Aorta (tissue), 5 donors: ENCODE measurements around the gene KLF15. TPM values are rescaled to one million over a fixed set of nuclear protein-coding genes. Genes with fewer than 3 reads are reported as not detected.

Experiments used
- ATAC-seq: fragments of 200-7000 bp; cut with Tn5 transposase; one replicate; pipeline ENCODE4 v1.9.1; 2022; ENCODE audit warnings: moderate library complexity; ENCODE audit not compliant: low FRiP score
- DNase-seq, 2 donors: peaks; one replicate each; pipeline ENCODE4 v3.0.0-alpha.2; 2020
- H3K27ac ChIP-seq, 2 donors: one replicate each; pipeline ENCODE4 v1.5.1; 2013; ENCODE audit warnings: low read length in 2 of 2, mild to moderate bottlenecking in 2 of 2, moderate library complexity in 2 of 2, control low read depth in 1 of 2, inconsistent platforms in 1 of 2, low read depth in 1 of 2
- H3K27me3 ChIP-seq, 2 donors: one replicate each; pipeline ENCODE4 v1.6.1; 2013; ENCODE audit warnings: control low read depth in 1 of 2, low read length in 1 of 2, mild to moderate bottlenecking in 1 of 2, moderate library complexity in 1 of 2; ENCODE audit not compliant: insufficient read depth in 2 of 2, control insufficient read depth in 1 of 2
- H3K36me3 ChIP-seq, 2 donors: one replicate each; pipeline ENCODE4 v1.6.1; 2013; ENCODE audit warnings: control low read depth in 1 of 2, low read length in 1 of 2, mild to moderate bottlenecking in 1 of 2; ENCODE audit not compliant: insufficient read depth in 2 of 2, control insufficient read depth in 1 of 2
- H3K4me1 ChIP-seq, 2 donors: one replicate each; pipeline ENCODE4 v1.6.1; 2013; ENCODE audit warnings: low read length in 2 of 2, control low read depth in 1 of 2, mild to moderate bottlenecking in 1 of 2, moderate library complexity in 1 of 2; ENCODE audit not compliant: insufficient read depth in 2 of 2, control insufficient read depth in 1 of 2
- H3K4me3 ChIP-seq, 2 donors: one replicate each; pipeline ENCODE4 v1.5.1; 2013; ENCODE audit warnings: low read length in 2 of 2, control low read depth in 1 of 2, mild to moderate bottlenecking in 1 of 2
- H3K9me3 ChIP-seq: one replicate; pipeline ENCODE4 v1.6.1; 2013; ENCODE audit warnings: mild to moderate bottlenecking, low read length; ENCODE audit not compliant: control insufficient read depth
- WGBS, 2 donors: extraction: QIAGEN DNeasy Blood & Tissue Kit; methylation state at CpG; one replicate each; pipeline ENCODE4 v1.1.7; 2013; 5-methylcytosine and 5-hydroxymethylcytosine counted together
- intact Hi-C, 2 donors: fragments of 100-400 bp; cut with DNase I; formaldehyde crosslinking; loops; one replicate each; pipeline versions ENCODE4 v1.14.2 to v1.15.0; 2022
- polyA plus RNA-seq, 2 donors: library from polyadenylated mRNA; stranded (reverse); fragments of 200-250 nt; gene quantifications; one replicate each; pipeline ENCODE4 v1.2.3, GENCODE V29; 2013
- total RNA-seq, 2 donors: library from RNA; stranded (reverse); fragmentation: NEBNext Ultra II Directional; extraction: Animal tissue kit (Norgen Biotek cat#: 25700); gene quantifications; one replicate each; pipeline ENCODE4 v1.2.1, GENCODE V29; 2021
- donor health status: healthy with polysubstance abuse.
- donor health status: Bipolar disorder and iron deficiency.
- donor health status: DM: no; HTN: no; CAD: no.
- donor health status: DM: no; HTN: no; CAD: no.
- donor health status: DM: yes; HTN: yes; CAD: no.

The KLF15 gene
- total and polyA plus RNA-seq, 4 donors = 8.5 to 43.9 (median 31.8) TPM

DNA sequence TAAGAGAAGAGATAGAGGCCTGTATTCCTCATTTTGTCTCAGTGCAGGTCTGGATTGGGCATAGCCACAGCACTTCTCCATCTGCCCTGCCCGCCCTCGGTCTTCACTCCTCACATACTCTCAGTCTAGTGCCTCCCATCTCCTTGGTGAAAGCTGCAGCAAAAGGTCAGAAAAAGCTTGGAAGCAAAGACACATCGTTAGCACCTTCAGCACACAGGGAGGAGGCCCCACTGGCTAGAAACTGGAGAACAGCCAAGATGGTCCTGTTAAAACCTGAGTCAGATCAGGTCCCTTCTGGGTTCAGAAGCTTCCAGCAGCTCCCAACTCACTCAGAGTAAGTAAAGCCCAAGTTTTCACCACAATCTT is 1.6 kb upstream of the KLF15 start:
- Histone ChIP-seq H3K9me3 (no peaks in the 10 kb centered on the region), H3K4me1 (peaks cover 2 to 3% of the 10 kb centered on the region in 2 donors), H3K27me3 (no peaks in the 10 kb centered on the region), H3K36me3 (no peaks in the 10 kb centered on the region), H3K4me3 (no peak overlapping the region), H3K27ac (no peak overlapping the region)
- WGBS, 2 donors = 91 to 92% methylated on average over 3 of the region's 3 CpGs
- DNase-seq = peak; percentile 21 to 30
- intact Hi-C loops = loop anchor here in 1 of 2 donors (5.0 kb wide), 3 partner anchors 56 to 146 kb away; no protein-coding TSS in a partner anchor
- no peak for ATAC-seq

GRCh38 chr3:126358038-126358815 is 1.0 kb upstream of the KLF15 start:
- peaks cover 3% of the 10 kb centered on the region in 2 donors for H3K4me1 ChIP-seq
- H3K4me3 ChIP-seq = peak overlapping the region; percentile 20 to 31
- no peaks in the 10 kb centered on the region for H3K9me3 ChIP-seq
- DNase-seq (peak in 1 of 2 donors; percentile 51), ATAC-seq (no peak)
- 5 to 6% methylated on average over 11 of the region's 11 CpGs for WGBS, 2 donors
- no peaks in the 10 kb centered on the region for H3K27me3 ChIP-seq
- H3K36me3 ChIP-seq = no peaks in the 10 kb centered on the region
- intact Hi-C loops = loop anchor here in 1 of 2 donors (5.0 kb wide), 3 partner anchors 56 to 146 kb away; no protein-coding TSS in a partner anchor
- peak overlapping the region in 1 of 2 donors; percentile 81 for H3K27ac ChIP-seq

DNA sequence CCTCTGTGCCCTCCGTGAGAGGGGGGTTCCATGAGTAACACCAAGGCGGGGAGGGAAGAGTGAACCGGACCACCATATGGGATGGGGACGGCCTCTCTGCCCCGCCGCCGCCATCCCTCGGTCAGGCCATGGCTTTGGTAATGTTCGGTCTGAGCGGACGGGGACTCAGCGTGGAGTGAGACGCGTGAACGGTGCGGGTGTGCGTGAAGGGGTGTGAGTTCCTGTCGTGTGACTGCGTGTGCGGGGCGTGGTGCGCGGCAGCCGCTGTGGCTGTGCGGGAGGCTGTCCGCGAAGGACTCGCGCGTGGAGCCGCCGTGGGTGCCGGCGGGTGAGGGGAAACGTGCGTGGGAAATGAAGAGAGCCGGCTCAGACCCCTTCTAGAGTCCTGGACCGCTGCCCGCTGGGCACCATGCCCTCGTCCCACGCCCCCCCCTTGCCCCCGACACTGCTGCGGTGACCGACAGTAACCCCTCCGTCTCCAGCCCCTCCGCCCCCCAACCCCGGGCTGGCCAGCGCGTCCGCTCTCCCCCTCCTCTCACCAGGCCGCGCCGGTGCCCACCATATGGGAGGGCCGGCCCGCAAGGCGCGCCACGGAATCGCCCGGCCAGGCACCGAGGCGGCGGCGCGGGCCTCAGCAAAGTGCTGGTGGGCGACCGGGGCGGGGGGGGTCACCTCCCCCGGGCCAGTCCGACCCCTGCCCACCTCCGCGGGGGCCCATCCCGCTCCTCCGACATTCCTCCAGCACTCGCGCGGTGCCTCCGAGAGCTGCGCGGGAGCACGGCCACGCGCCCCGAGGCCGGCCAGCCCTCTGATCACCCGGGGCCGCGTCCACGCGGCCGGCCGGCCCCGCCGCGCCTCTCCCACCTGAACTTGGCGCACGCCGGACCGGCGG is 589 bp downstream of the KLF15 start:
- no peaks in the 10 kb centered on the region for H3K9me3 ChIP-seq
- ATAC-seq = peak; percentile 19
- peak overlapping the region; percentile 90 to 98 for H3K4me3 ChIP-seq
- WGBS, 2 donors = 1% methylated on average over 69 to 100 of the region's 100 CpGs
- peaks cover 3% of the 10 kb centered on the region in 2 donors for H3K4me1 ChIP-seq
- intact Hi-C loops = loop anchor here (1.0 to 5.0 kb wide), 6 partner anchors 54 to 144 kb away; no protein-coding TSS in a partner anchor
- H3K27ac ChIP-seq = peak overlapping the region; percentile 91 to 97
- H3K36me3 ChIP-seq = peaks cover 0 to 11% of the 10 kb centered on the region in 2 donors
- DNase-seq = peak; percentile 59 to 84
- H3K27me3 ChIP-seq = no peaks in the 10 kb centered on the region

DNA sequence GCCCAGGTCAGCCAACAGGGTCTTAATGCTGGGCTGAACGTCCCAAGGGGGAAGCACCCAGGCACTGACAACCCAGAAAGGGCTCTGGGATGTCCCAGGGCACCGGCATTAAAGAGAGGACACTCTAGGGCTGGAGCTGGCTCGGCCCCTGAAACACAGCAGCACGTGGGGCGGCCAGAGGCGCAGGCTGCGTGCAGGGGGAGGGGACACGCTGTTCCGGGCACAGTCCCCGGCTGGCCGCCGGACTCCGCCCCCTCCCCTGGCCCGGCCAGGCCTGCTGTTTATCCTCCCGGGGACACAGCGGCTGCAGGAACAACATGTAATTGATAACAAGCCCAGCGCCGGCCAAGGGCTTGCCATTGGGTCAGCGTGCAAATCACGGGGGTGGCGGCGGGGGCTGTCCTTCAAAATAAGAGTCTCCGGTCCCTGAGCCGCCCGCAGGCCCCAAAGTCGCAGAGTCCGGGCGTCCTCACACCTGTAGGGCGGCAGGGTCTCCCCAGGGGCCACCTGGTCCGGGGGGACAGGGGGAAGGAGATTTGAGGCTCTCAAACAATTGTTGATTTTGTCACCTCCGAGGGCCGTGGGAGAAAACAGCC is 1.3 kb downstream of the KLF15 start:
- peak overlapping the region; percentile 90 to 98 for H3K4me3 ChIP-seq
- WGBS, 2 donors = 0 to 1% methylated on average over 32 of the region's 32 CpGs
- intact Hi-C loops = loop anchor here (1.0 to 5.0 kb wide), 5 partner anchors 54 to 144 kb away; no protein-coding TSS in a partner anchor
- DNase-seq (peak; percentile 94 to 98), ATAC-seq (peak; percentile 92)
- H3K36me3 ChIP-seq = peaks cover 0 to 16% of the 10 kb centered on the region in 2 donors
- H3K27me3 ChIP-seq = no peaks in the 10 kb centered on the region
- peaks cover 3% of the 10 kb centered on the region in 2 donors for H3K4me1 ChIP-seq
- H3K9me3 ChIP-seq = no peaks in the 10 kb centered on the region
- peak overlapping the region; percentile 91 to 97 for H3K27ac ChIP-seq

DNA sequence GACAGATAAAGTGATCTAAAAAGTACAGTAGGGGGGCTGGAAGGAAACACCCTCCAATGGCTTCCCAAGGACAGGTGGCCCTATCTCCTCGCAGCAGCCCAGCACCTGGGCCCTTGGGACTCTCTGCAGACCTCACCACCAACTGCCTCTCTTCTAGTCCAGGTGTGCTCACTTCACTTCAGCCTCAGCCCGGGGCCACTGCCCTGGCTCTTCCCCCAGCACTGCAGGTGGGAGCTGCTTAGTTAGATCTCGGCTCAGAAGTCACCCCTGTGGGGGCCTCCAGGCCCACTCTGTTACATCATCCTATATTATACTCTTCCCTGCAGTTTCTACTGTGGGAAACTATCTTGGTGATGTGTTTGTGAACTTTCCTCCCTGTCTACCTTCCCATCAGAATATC is 2.0 kb downstream of the KLF15 start:
- Histone ChIP-seq H3K9me3 (no peaks in the 10 kb centered on the region), H3K36me3 (peaks cover 0 to 19% of the 10 kb centered on the region in 2 donors), H3K4me3 (peak overlapping the region; percentile 10 to 31), H3K27ac (peak overlapping the region in 1 of 2 donors; percentile 44), H3K27me3 (no peaks in the 10 kb centered on the region), H3K4me1 (peaks cover 3% of the 10 kb centered on the region in 2 donors)
- 73 to 80% methylated on average over 3 of the region's 3 CpGs for WGBS, 2 donors
- ATAC-seq = no peak
- intact Hi-C loops = loop anchor here in 1 of 2 donors (5.0 kb wide), 3 partner anchors 53 to 143 kb away; no protein-coding TSS in a partner anchor
- peak; percentile 21 to 61 for DNase-seq

DNA sequence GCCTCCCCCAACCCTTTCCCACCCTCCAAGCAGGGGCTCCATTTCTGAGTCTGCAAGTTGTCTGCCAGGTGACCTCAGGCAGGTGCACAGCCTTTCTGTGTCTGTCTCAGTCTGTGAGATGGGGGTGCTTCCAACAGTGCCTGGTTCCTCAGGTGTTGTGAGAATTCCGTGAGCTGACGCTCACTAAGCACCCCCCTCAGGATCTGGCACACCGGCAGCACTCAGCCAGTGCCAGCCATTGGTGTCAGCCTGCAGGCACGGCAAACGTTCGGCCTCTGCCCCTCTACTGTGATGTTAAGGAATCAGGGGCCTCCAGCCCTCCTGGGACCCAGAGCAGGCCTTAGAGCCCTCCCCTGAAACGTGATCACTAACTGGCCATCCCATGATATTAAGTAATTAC is 2.4 kb downstream of the KLF15 start:
- H3K9me3 ChIP-seq = no peaks in the 10 kb centered on the region
- peak overlapping the region in 1 of 2 donors; percentile 7 for H3K27ac ChIP-seq
- intact Hi-C loops = loop anchor here (5.0 kb wide), 3 partner anchors 52 to 142 kb away; no protein-coding TSS in a partner anchor
- H3K4me1 ChIP-seq = peaks cover 3% of the 10 kb centered on the region in 2 donors
- 50 to 62% methylated on average over 7 of the region's 7 CpGs for WGBS, 2 donors
- ATAC-seq (no peak), DNase-seq (peak; percentile 43 to 66)
- H3K36me3 ChIP-seq = peaks cover 0 to 19% of the 10 kb centered on the region in 2 donors
- H3K27me3 ChIP-seq = no peaks in the 10 kb centered on the region
- H3K4me3 ChIP-seq = no peak overlapping the region

DNA sequence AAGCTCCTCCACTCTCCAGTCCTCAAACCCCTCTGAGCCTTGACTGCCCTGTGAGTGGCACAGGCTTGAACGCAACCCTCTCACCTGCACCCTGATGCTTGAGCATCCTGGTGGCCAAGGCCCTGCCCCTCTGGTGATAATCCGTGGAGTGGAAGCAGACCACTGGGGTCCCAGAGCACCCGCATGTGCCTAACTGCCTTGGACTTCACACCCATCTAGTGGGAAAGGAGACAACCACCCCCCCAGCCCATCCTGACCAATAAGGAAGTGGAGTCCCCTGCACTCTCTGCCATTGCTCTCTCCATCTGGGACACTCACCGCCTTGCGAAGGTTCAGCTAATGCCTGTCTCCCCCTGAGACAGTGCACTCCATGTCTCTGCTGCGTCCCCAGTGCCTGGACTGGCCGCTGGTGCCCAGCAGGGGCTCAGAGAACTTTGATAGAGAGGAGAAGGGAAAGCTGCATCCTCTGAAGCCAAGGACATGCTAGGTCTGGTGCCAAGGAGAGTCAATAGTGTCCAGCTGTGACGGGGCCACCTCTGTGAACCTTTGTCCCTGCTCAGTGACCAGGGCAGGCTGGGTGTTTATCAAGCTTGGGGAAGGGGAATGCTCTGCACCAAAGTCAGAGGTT is 3.4 kb downstream of the KLF15 start:
- Histone ChIP-seq H3K9me3 (no peaks in the 10 kb centered on the region), H3K4me3 (no peak overlapping the region), H3K27ac (no peak overlapping the region), H3K4me1 (peaks cover 3% of the 10 kb centered on the region in 2 donors), H3K27me3 (no peaks in the 10 kb centered on the region), H3K36me3 (peaks cover 0 to 19% of the 10 kb centered on the region in 2 donors)
- WGBS, 2 donors = 90 to 94% methylated on average over 8 of the region's 8 CpGs
- ATAC-seq = no peak
- intact Hi-C loops = loop anchor here in 1 of 2 donors (5.0 kb wide), 1 partner anchor 67 kb away; no protein-coding TSS in a partner anchor
- peak; percentile 32 to 62 for DNase-seq
